ENCODE results near the gene OR13J1. TPM values are rescaled to one million over a fixed set of nuclear protein-coding genes. Genes with fewer than 3 reads are reported as not detected.
"Not testable (repeated sequence)": the region's sequence is repeated elsewhere in the genome, so short reads cannot be mapped to it uniquely, and the experiment has no call there.

The OR13J1 gene
- total RNA-seq: not detected in 2 replicates

- H3K27me3 Mint-ChIP-seq: peaks cover 8% of the 10 kb centered on the region
- no peaks in the 10 kb centered on the region for H3K4me1 Mint-ChIP-seq
- H3K36me3 Mint-ChIP-seq (ENCODE audit: low read depth): no peaks in the 10 kb centered on the region
- DNase-seq: no peak
- H3K27ac Mint-ChIP-seq: no peak within 1 kb of the TSS
- no peak within 1 kb of the TSS for H3K4me3 Mint-ChIP-seq
- intact Hi-C loops (cut with micrococcal nuclease): no loop called here
- H3K9me3 Mint-ChIP-seq: no peaks in the 10 kb centered on the region
Measured at GRCh38 chr9:35870351-35870923, at the start of gene OR13J1. Gene OR13J1, minus strand, starts transcription at chr9:35870401. Its CDS starts 0 bp downstream, at chr9:35870401.

- no peak for DNase-seq
- Mint-ChIP-seq H3K4me1 (peaks cover 2% of the 10 kb centered on the region), H3K36me3 (ENCODE audit: low read depth) (no peaks in the 10 kb centered on the region), H3K4me3 (no peak overlapping the region), H3K27me3 (no peaks in the 10 kb centered on the region), H3K27ac (no peak overlapping the region), H3K9me3 (no peaks in the 10 kb centered on the region)
- intact Hi-C loops (cut with micrococcal nuclease): no loop called here
Measured at GRCh38 chr9:35919212-35920008, 49.2 kb upstream of the OR13J1 start.

GRCh38 chr9:35918780-35919179 is 48.6 kb upstream of the OR13J1 start:
- no peaks in the 10 kb centered on the region for H3K36me3 Mint-ChIP-seq (ENCODE audit: low read depth)
- no peak overlapping the region for H3K27ac Mint-ChIP-seq
- no peak for DNase-seq
- H3K4me3 Mint-ChIP-seq: no peak overlapping the region
- no peaks in the 10 kb centered on the region for H3K9me3 Mint-ChIP-seq
- intact Hi-C loops (cut with micrococcal nuclease): no loop called here
- no peaks in the 10 kb centered on the region for H3K4me1 Mint-ChIP-seq
- H3K27me3 Mint-ChIP-seq: no peaks in the 10 kb centered on the region

GRCh38 chr9:35917261-35917660 is 47.1 kb upstream of the OR13J1 start:
- Mint-ChIP-seq H3K36me3 (ENCODE audit: low read depth) (no peaks in the 10 kb centered on the region), H3K4me1 (peaks cover 2% of the 10 kb centered on the region), H3K27ac (no peak overlapping the region), H3K4me3 (no peak overlapping the region), H3K9me3 (no peaks in the 10 kb centered on the region), H3K27me3 (no peaks in the 10 kb centered on the region)
- DNase-seq: no peak
- intact Hi-C loops (cut with micrococcal nuclease): no loop called here

- intact Hi-C loops (cut with micrococcal nuclease): no loop called here
- H3K4me1 Mint-ChIP-seq: peaks cover 11% of the 10 kb centered on the region
- no peaks in the 10 kb centered on the region for H3K27me3 Mint-ChIP-seq
- no peaks in the 10 kb centered on the region for H3K9me3 Mint-ChIP-seq
- H3K4me3 Mint-ChIP-seq: no peak overlapping the region
- no peaks in the 10 kb centered on the region for H3K36me3 Mint-ChIP-seq (ENCODE audit: low read depth)
- DNase-seq: no peak
- no peak overlapping the region for H3K27ac Mint-ChIP-seq
Measured at GRCh38 chr9:35915681-35916294, 45.6 kb upstream of the OR13J1 start.

- Mint-ChIP-seq H3K27ac (no peak overlapping the region), H3K36me3 (ENCODE audit: low read depth) (no peaks in the 10 kb centered on the region), H3K9me3 (no peaks in the 10 kb centered on the region), H3K4me3 (no peak overlapping the region), H3K27me3 (no peaks in the 10 kb centered on the region), H3K4me1 (peaks cover 17% of the 10 kb centered on the region)
- intact Hi-C loops (cut with micrococcal nuclease): no loop called here
- DNase-seq: no peak
Measured at GRCh38 chr9:35914301-35914807, 44.2 kb upstream of the OR13J1 start.

- H3K36me3 Mint-ChIP-seq (ENCODE audit: low read depth); H3K9me3 Mint-ChIP-seq; DNase-seq; H3K27ac Mint-ChIP-seq; H3K27me3 Mint-ChIP-seq; intact Hi-C loops (cut with micrococcal nuclease); H3K4me3 Mint-ChIP-seq: not testable (repeated sequence)
- peaks cover 25% of the 10 kb centered on the region for H3K4me1 Mint-ChIP-seq
Measured at GRCh38 chr9:35913429-35913828, 43.2 kb upstream of the OR13J1 start.

GRCh38 chr9:35912791-35913400 is 42.7 kb upstream of the OR13J1 start:
- intact Hi-C loops (cut with micrococcal nuclease): no loop called here
- no peaks in the 10 kb centered on the region for H3K27me3 Mint-ChIP-seq
- H3K27ac Mint-ChIP-seq: no peak overlapping the region
- no peaks in the 10 kb centered on the region for H3K36me3 Mint-ChIP-seq (ENCODE audit: low read depth)
- H3K4me3 Mint-ChIP-seq: no peak overlapping the region
- peaks cover 28% of the 10 kb centered on the region for H3K4me1 Mint-ChIP-seq
- no peaks in the 10 kb centered on the region for H3K9me3 Mint-ChIP-seq
- DNase-seq: no peak

GRCh38 chr9:35911690-35912089 is 41.5 kb upstream of the OR13J1 start:
- intact Hi-C loops (cut with micrococcal nuclease): loop anchor here (1.0 kb wide), 2 partner anchors 8 to 13 kb away; no protein-coding TSS in a partner anchor
- H3K36me3 Mint-ChIP-seq (ENCODE audit: low read depth): no peaks in the 10 kb centered on the region
- no peaks in the 10 kb centered on the region for H3K27me3 Mint-ChIP-seq
- H3K9me3 Mint-ChIP-seq: no peaks in the 10 kb centered on the region
- H3K4me3 Mint-ChIP-seq: no peak overlapping the region
- DNase-seq: no peak
- H3K4me1 Mint-ChIP-seq: peaks cover 32% of the 10 kb centered on the region
- no peak overlapping the region for H3K27ac Mint-ChIP-seq

GRCh38 chr9:35910613-35911359 is 40.6 kb upstream of the OR13J1 start:
- Mint-ChIP-seq H3K4me1 (peaks cover 32% of the 10 kb centered on the region), H3K4me3 (peak overlapping the region; percentile 68), H3K36me3 (ENCODE audit: low read depth) (no peaks in the 10 kb centered on the region), H3K9me3 (no peaks in the 10 kb centered on the region), H3K27me3 (no peaks in the 10 kb centered on the region), H3K27ac (peak overlapping the region; percentile 92)
- DNase-seq: peak; percentile 83
- intact Hi-C loops (cut with micrococcal nuclease): loop anchor here (1.0 kb wide), 2 partner anchors 7 to 14 kb away; no protein-coding TSS in a partner anchor

- no peaks in the 10 kb centered on the region for H3K9me3 Mint-ChIP-seq
- intact Hi-C loops (cut with micrococcal nuclease): no loop called here
- no peaks in the 10 kb centered on the region for H3K27me3 Mint-ChIP-seq
- no peak overlapping the region for H3K4me3 Mint-ChIP-seq
- no peaks in the 10 kb centered on the region for H3K36me3 Mint-ChIP-seq (ENCODE audit: low read depth)
- no peak overlapping the region for H3K27ac Mint-ChIP-seq
- DNase-seq: no peak
- H3K4me1 Mint-ChIP-seq: peaks cover 32% of the 10 kb centered on the region
Measured at GRCh38 chr9:35909687-35910612, 39.7 kb upstream of the OR13J1 start.

GRCh38 chr9:35909274-35909673 is 39.1 kb upstream of the OR13J1 start, which contains the start of gene SPAAR:
Gene SPAAR, plus strand, starts transcription at chr9:35909490. Its CDS starts 974 bp downstream, at chr9:35910464.
- no peaks in the 10 kb centered on the region for H3K36me3 Mint-ChIP-seq (ENCODE audit: low read depth)
- H3K4me3 Mint-ChIP-seq: no peak within 1 kb of the TSS
- no peak within 1 kb of the TSS for H3K27ac Mint-ChIP-seq
- intact Hi-C loops (cut with micrococcal nuclease): no loop called here
- peaks cover 32% of the 10 kb centered on the region for H3K4me1 Mint-ChIP-seq
- DNase-seq: no peak
- no peaks in the 10 kb centered on the region for H3K9me3 Mint-ChIP-seq
- no peaks in the 10 kb centered on the region for H3K27me3 Mint-ChIP-seq
